GM12878 (cell line): Measurements from ENCODE around the gene ATP2C2. TPM values are rescaled to one million over a fixed set of nuclear protein-coding genes. Genes with fewer than 3 reads are reported as not detected.
A peak's percentile ranks its signal among the peaks of the same experiment; 100 is the strongest.

ENCODE experiments used
- ATAC-seq: fragments of 200-7000 bp; cut with Tn5 transposase; 3 replicates; pipeline ENCODE4 v1.9.1; 2020; ENCODE audit warnings: mild to moderate bottlenecking, moderate library complexity
- BruUV-seq: library from RNA; stranded (reverse); fragments of 400-500 nt; replicated peaks from 2 replicates; lab custom pipeline; 2021; lab: Mats Ljungman, UMichigan
- CTCF ChIA-PET: fragments of 300-600 bp; sonication (Branson Sonifier 250); formaldehyde crosslinking; extraction: SDS; loops from one replicate; lab custom pipeline; 2021; ENCODE audit warnings: inconsistent platforms; lab: Yijun Ruan, JAX
- POLR2A ChIA-PET: fragments of 350-600 bp; formaldehyde crosslinking; extraction: SDS; loops from one replicate; lab custom pipeline; 2021; ENCODE audit warnings: inconsistent platforms; lab: Charles Lee
- RAD21 ChIA-PET: fragments of 300-600 bp; sonication (Branson Sonifier 250); formaldehyde crosslinking; loops from one replicate; lab custom pipeline; 2023; ENCODE audit warnings: antibody characterized with exemption; ENCODE audit not compliant: unreplicated experiment; lab: Charles Lee
- SMC1A ChIA-PET: fragments of 300-600 bp; sonication (Branson Sonifier 250); formaldehyde crosslinking; loops from one replicate; lab custom pipeline; 2023; ENCODE audit not compliant: unreplicated experiment, uncharacterized antibody; lab: Charles Lee
- DNase-seq: peaks from one replicate; pipeline ENCODE4 v3.0.0-alpha.2; 2011; ENCODE audit warnings: low read depth, low spot score
- FAIRE-seq: peaks from 3 replicates; lab custom pipeline; 2011; peaks lifted over from hg19 to GRCh38; lab: Jason Lieb, UNC
- H2AFZ ChIP-seq: 2 replicates; pipeline ENCODE4 v1.6.0; 2011; ENCODE audit warnings: low read depth, low read length, control low read depth; ENCODE audit not compliant: control insufficient read depth
- H3K27ac ChIP-seq: 2 replicates; pipeline ENCODE4 v1.5.1; 2011; ENCODE audit warnings: control low read depth; ENCODE audit not compliant: control insufficient read depth, insufficient read depth
- H3K27me3 ChIP-seq, 2 experiments: replicated peaks in 1 of 2; 2 replicates each; pipeline versions ENCODE4 v1.6.0 to v1.6.1; 2011; ENCODE audit warnings: low read length in 1 of 2; ENCODE audit not compliant: control insufficient read depth in 2 of 2, insufficient read depth in 2 of 2
- H3K36me3 ChIP-seq, 2 experiments: 2 replicates each; pipeline ENCODE4 v1.5.1; 2011; ENCODE audit warnings: low read length in 1 of 2; ENCODE audit not compliant: control insufficient read depth in 2 of 2, insufficient read depth in 2 of 2
- H3K4me1 ChIP-seq: 2 replicates; pipeline ENCODE4 v1.6.1; 2011; ENCODE audit warnings: mild to moderate bottlenecking, low read length, moderate library complexity, mixed read lengths; ENCODE audit not compliant: control insufficient read depth, insufficient read depth
- H3K4me2 ChIP-seq: 2 replicates; pipeline ENCODE4 v1.6.0; 2011; ENCODE audit warnings: control low read depth; ENCODE audit not compliant: control insufficient read depth, insufficient read depth
- H3K4me3 ChIP-seq: fragments of 200-600 bp; sonication (generic); 2 replicates; pipeline ENCODE4 v1.5.1; 2016
- H3K79me2 ChIP-seq: 2 replicates; pipeline ENCODE4 v1.6.0; 2011; ENCODE audit warnings: low read length; ENCODE audit not compliant: control insufficient read depth, insufficient read depth
- H3K9ac ChIP-seq: 2 replicates; pipeline ENCODE4 v1.8.0; 2011; ENCODE audit warnings: low read length, control low read depth, mixed read lengths; ENCODE audit not compliant: control insufficient read depth, insufficient read depth
- H3K9me3 ChIP-seq: replicated peaks from 3 replicates; pipeline ENCODE4 v1.5.1; 2011; ENCODE audit warnings: mild to moderate bottlenecking, low read length; ENCODE audit not compliant: control insufficient read depth, insufficient read depth
- H4K20me1 ChIP-seq: 2 replicates; pipeline ENCODE4 v1.6.0; 2011; ENCODE audit not compliant: control insufficient read depth, insufficient read depth
- CBFB ChIP-seq: IDR thresholded peaks from 2 replicates; pipeline ENCODE4 v1.6.1; 2016; ENCODE audit warnings: antibody characterized with exemption, low read depth
- CTCF ChIP-seq, 3 experiments: IDR thresholded peaks in 2 of 3; conservative IDR thresholded peaks in 1 of 3; 2 replicates each; pipeline ENCODE4 v1.5.1; 2011; ENCODE audit warnings: low read depth in 3 of 3, low read length in 3 of 3, mild to moderate bottlenecking in 3 of 3, control low read depth in 2 of 3, moderate library complexity in 2 of 3, inconsistent platforms in 1 of 3, mixed read lengths in 1 of 3; ENCODE audit not compliant: control insufficient read depth in 2 of 3, insufficient read depth in 1 of 3; ENCODE audit errors: extremely low read depth in 1 of 3
- EED ChIP-seq: sonication (generic); IDR thresholded peaks from 2 replicates; pipeline ENCODE4 v1.6.1; 2016; ENCODE audit warnings: antibody characterized with exemption, low read depth
- ESRRA ChIP-seq: IDR thresholded peaks from 2 replicates; pipeline ENCODE4 v1.6.1; 2012; ENCODE audit warnings: mild to moderate bottlenecking, low read length, improper control_type of control experiment
- HDAC6 ChIP-seq: fragments of 200-600 bp; sonication (generic); IDR thresholded peaks from one replicate; pipeline ENCODE4 v1.8.0; 2017; ENCODE audit warnings: antibody characterized with exemption; ENCODE audit not compliant: unreplicated experiment
- IKZF1 ChIP-seq: fragments of 450-650 bp; conservative IDR thresholded peaks from 2 replicates; pipeline ENCODE4 v1.6.1; 2017; ENCODE audit warnings: antibody characterized with exemption, mild to moderate bottlenecking
- IKZF2 ChIP-seq, 2 experiments: fragments of 450-650 bp; IDR thresholded peaks; 2 replicates each; pipeline ENCODE4 v1.6.1; 2017; ENCODE audit warnings: mild to moderate bottlenecking in 2 of 2, moderate library complexity in 2 of 2
- IRF4 ChIP-seq: IDR thresholded peaks from 2 replicates; pipeline ENCODE4 v1.6.1; 2011; ENCODE audit warnings: low read depth, low read length
- LARP7 ChIP-seq: fragments of 450-650 bp; IDR thresholded peaks from 2 replicates; pipeline ENCODE4 v1.6.1; 2017; ENCODE audit warnings: mild to moderate bottlenecking
- MEF2B ChIP-seq: fragments of 450-650 bp; IDR thresholded peaks from 2 replicates; pipeline ENCODE4 v1.6.1; 2018; ENCODE audit warnings: mild to moderate bottlenecking, moderate library complexity; ENCODE audit not compliant: partially characterized antibody, poor library complexity, severe bottlenecking
- MLLT1 ChIP-seq: fragments of 450-650 bp; IDR thresholded peaks from 2 replicates; pipeline ENCODE4 v1.6.1; 2016; ENCODE audit warnings: mild to moderate bottlenecking
- NBN ChIP-seq: fragments of 450-650 bp; IDR thresholded peaks from 2 replicates; pipeline ENCODE4 v1.6.1; 2016
- PAX5 ChIP-seq: IDR thresholded peaks from 2 replicates; pipeline ENCODE4 v1.6.1; 2011; ENCODE audit warnings: low read depth, low read length, borderline replicate concordance
- POLR2A ChIP-seq: IDR thresholded peaks from 2 replicates; pipeline ENCODE4 v1.6.1; 2011; ENCODE audit warnings: low read depth, mild to moderate bottlenecking, low read length
- SMC3 ChIP-seq: IDR thresholded peaks from 2 replicates; pipeline ENCODE4 v1.6.1; 2011; ENCODE audit warnings: low read length, improper control_type of control experiment, borderline replicate concordance
- SP1 ChIP-seq: IDR thresholded peaks from one replicate; pipeline ENCODE4 v1.6.1; 2011; ENCODE audit warnings: low read depth, low read length
- SREBF2 ChIP-seq: IDR thresholded peaks from 2 replicates; pipeline ENCODE4 v1.6.1; 2012; ENCODE audit warnings: mild to moderate bottlenecking, low read length
- TBL1XR1 ChIP-seq: IDR thresholded peaks from 2 replicates; pipeline ENCODE4 v1.6.1; 2012; ENCODE audit warnings: low read depth, low read length, improper control_type of control experiment
- YY1 ChIP-seq: IDR thresholded peaks from 2 replicates; pipeline ENCODE4 v1.6.1; 2011; ENCODE audit warnings: low read depth, mild to moderate bottlenecking, low read length
- ZNF24 ChIP-seq: fragments of 450-650 bp; IDR thresholded peaks from 2 replicates; pipeline ENCODE4 v1.6.1; 2017; ENCODE audit warnings: antibody characterized with exemption, mild to moderate bottlenecking
- WGBS: methylation state at CpG from one replicate; pipeline ENCODE4 v1.1.6; 2016; ENCODE audit warnings: low lambda C conversion rate; ENCODE audit not compliant: insufficient replicate concordance, insufficient coverage; ENCODE audit errors: missing lambda C conversion rate; 5-methylcytosine and 5-hydroxymethylcytosine counted together
- in situ Hi-C: fragments of 300-500 bp; cut with MboI; formaldehyde crosslinking; loops from 9 replicates; pipeline ENCODE4 v1.14.3; 2018; ENCODE audit warnings: mixed read lengths
- intact Hi-C: fragments of 100-400 bp; cut with micrococcal nuclease; formaldehyde crosslinking; loops from one replicate; pipeline ENCODE4 v1.14.2; 2022; ENCODE audit not compliant: unreplicated experiment
- polyA plus RNA-seq, 11 experiments: library from polyadenylated mRNA; depleted of rRNA in 4 of 11; unstranded in 6 of 11; stranded (reverse) in 5 of 11; fragments of >200 nt; fragmentation: Nextera tagmentation in 4 of 11; fragmentation: Illumina TruSeq in 1 of 11; extraction: Ambion mirVana in 4 of 11; extraction: Trizol in 1 of 11; gene quantifications; 1 replicate in 1 of 11; 2 replicates in 10 of 11; pipeline versions ENCODE4 v1.2.1 to v1.2.3, GENCODE V29; 2011 to 2016; ENCODE audit warnings: inconsistent platforms in 2 of 11, missing spikeins in 2 of 11, low read depth in 1 of 11
- total RNA-seq, 4 experiments: library from RNA; depleted of rRNA in 3 of 4; stranded (reverse); fragments of >200 nt in 3 of 4; fragmentation: Illumina TruSeq in 1 of 4; extraction: Trizol in 1 of 4; gene quantifications; 2 replicates each; pipeline versions ENCODE4 v1.2.1 to v1.2.3, GENCODE V29; 2013 to 2021
- TF ChIP-seq, protein P1 (sequence below): IDR thresholded peaks from 2 replicates; pipeline ENCODE4 v1.6.1; 2012; ENCODE audit warnings: low read length, inconsistent platforms

The ATP2C2 gene
- total and polyA plus RNA-seq, 10 of the 15 experiments (the other 5 are each of a cell fraction or from before 2014, with no cell fraction given): 0.05 to 0.19 TPM; not detected in 8

DNA sequence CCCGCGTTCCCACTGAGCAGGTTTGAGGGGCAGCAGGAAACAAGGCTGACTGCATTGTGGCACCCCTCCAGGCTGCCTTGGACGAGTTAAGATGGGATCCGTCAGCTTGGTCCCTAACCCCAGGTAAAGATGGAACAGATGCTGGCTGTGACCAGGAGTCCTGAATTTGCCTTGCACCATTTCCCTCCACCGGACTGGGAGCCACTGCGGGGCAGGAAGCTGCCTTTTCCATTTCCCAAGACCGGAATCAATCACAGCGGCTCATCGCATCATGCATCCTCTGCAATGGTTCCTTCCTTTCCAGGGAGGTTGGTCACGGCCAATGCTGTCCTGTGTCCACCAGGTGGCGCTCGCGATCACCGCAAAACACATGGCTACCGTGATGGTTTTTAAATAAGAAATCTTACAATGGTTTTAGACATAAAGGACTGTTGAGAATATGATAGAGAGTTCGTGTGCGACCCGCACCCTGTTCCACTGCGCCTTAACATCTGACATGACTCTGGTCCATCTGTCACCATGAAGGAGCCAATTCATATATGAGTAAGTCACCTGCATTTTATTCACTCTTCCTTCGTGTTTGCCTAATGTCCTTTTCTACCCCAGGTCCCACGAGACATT is 143.0 kb downstream of the ATP2C2 start:
- Histone ChIP-seq H3K4me1 (peaks cover 64% of the 10 kb centered on the region), H3K9ac (peak overlapping the region; percentile 39), H3K4me3 (no peak overlapping the region), H3K27ac (peak overlapping the region; percentile 63), H3K4me2 (peak overlapping the region; percentile 23), H3K79me2 (peaks cover 2% of the 10 kb centered on the region; the same call in 1 of the 2 replicates), H3K27me3 (no peaks in the 10 kb centered on the region), H2AFZ (peak overlapping the region; percentile 85), H3K36me3 (no peaks in the 10 kb centered on the region), H3K9me3 (no peaks in the 10 kb centered on the region), H4K20me1 (no peaks in the 10 kb centered on the region)
- no TSS peak for BruUV-seq
- ChIA-PET RAD21 (interaction anchor here (0.6 to 6.6 kb wide), 14 partner anchors 8 to 243 kb away, joined by 3 to 194 read pairs (median 4); partner anchors contain the start of gene COTL1), POLR2A (interaction anchor here (0.6 to 5.8 kb wide), 9 partner anchors 40 to 189 kb away, joined by 3 to 60 read pairs (median 4); no protein-coding TSS in a partner anchor), SMC1A (interaction anchor here (0.5 to 13.2 kb wide), 20 partner anchors 10 to 243 kb away, joined by 3 to 183 read pairs (median 6); partner anchors contain the start of gene COTL1), CTCF (interaction anchor here (0.6 to 11.6 kb wide), 38 partner anchors 8 to 1634 kb away, joined by 3 to 299 read pairs (median 4); partner anchors contain the start of gene COTL1)
- peak; percentile 62 for DNase-seq
- 9% methylated on average over 21 of the region's 21 CpGs for WGBS
- ATAC-seq: peak; percentile 37
- no peak for FAIRE-seq
- in situ Hi-C loops: loop anchor here (5.0 to 25.0 kb wide), 3 partner anchors 111 to 451 kb away; no protein-coding TSS in a partner anchor
- intact Hi-C loops: loop anchor here (1.0 to 2.0 kb wide), 4 partner anchors 83 to 216 kb away; no protein-coding TSS in a partner anchor
- TF ChIP-seq HDAC6 (no peak), NBN (peak; percentile 53; the same call in 1 of the 2 replicates), CBFB (peak; percentile 57; the same call in 1 of the 2 replicates), IRF4 (0 out of 2 replicates have a peak, but pooled peaks have one; percentile 31), IKZF2 (IDR thresholded peaks at IDR 0.05) (peak; percentile 39 to 59), POLR2A (no peak), LARP7 (no peak), IKZF1 (peak; percentile 67), EED (peak; percentile 75), YY1 (peak; percentile 81), TBL1XR1 (0 out of 2 replicates have a peak, but pooled peaks have one; percentile 33), MLLT1 (0 out of 2 replicates have a peak, but pooled peaks have one; percentile 29), PAX5 (peak; percentile 81), CTCF (IDR thresholded peaks at IDR 0.05 in 2 of 3, conservative IDR thresholded peaks at IDR 0.05 in 1 of 3; ENCODE audit: control insufficient read depth in 2 of 3, extremely low read depth in 1 of 3, insufficient read depth in 1 of 3, low read depth in 3 of 3, low read length in 3 of 3) (peak; percentile 93 to 96 (median 94)), SREBF2 (no peak), SMC3 (peak; percentile 92), ZNF24 (peak; percentile 18; the same call in 1 of the 2 replicates), MEF2B (peak; percentile 28), ESRRA (0 out of 2 replicates have a peak, but pooled peaks have one; percentile 23), SP1 (no peak)
- TF ChIP-seq, protein P1, sequence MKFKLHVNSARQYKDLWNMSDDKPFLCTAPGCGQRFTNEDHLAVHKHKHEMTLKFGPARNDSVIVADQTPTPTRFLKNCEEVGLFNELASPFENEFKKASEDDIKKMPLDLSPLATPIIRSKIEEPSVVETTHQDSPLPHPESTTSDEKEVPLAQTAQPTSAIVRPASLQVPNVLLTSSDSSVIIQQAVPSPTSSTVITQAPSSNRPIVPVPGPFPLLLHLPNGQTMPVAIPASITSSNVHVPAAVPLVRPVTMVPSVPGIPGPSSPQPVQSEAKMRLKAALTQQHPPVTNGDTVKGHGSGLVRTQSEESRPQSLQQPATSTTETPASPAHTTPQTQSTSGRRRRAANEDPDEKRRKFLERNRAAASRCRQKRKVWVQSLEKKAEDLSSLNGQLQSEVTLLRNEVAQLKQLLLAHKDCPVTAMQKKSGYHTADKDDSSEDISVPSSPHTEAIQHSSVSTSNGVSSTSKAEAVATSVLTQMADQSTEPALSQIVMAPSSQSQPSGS: no peak
